Gastroesophageal sphincter (tissue), 4 donors: ENCODE measurements around the gene DAAM1. TPM values are rescaled to one million over a fixed set of nuclear protein-coding genes. Genes with fewer than 3 reads are reported as not detected.
A peak's percentile ranks its signal among the peaks of the same experiment; 100 is the strongest.

Experiments used
- ATAC-seq: fragments of 150-250 bp; one replicate; pipeline ENCODE4 v1.9.1; 2016; ENCODE audit warnings: mild to moderate bottlenecking, moderate library complexity
- H3K27ac ChIP-seq, 4 donors: fragments of 200-600 bp; sonication (generic) in 3 of 4; 1 replicate in 3 of 4; 2 replicates in 1 of 4; pipeline ENCODE4 v1.5.1; 2016 to 2019
- H3K27me3 ChIP-seq: fragments of 200-600 bp; sonication (generic); one replicate; pipeline ENCODE4 v1.5.1; 2019
- H3K36me3 ChIP-seq, 2 donors: fragments of 200-600 bp; sonication (generic); one replicate each; pipeline ENCODE4 v1.5.1; 2019; ENCODE audit warnings: control low read depth in 1 of 2
- H3K4me1 ChIP-seq, 3 donors: fragments of 200-600 bp; sonication (generic); 1 replicate in 2 of 3; 2 replicates in 1 of 3; pipeline ENCODE4 v1.5.1; 2016 to 2019; ENCODE audit warnings: control low read depth in 2 of 3
- H3K4me3 ChIP-seq, 2 donors: fragments of 200-600 bp; sonication (generic); one replicate each; pipeline ENCODE4 v1.5.1; 2019; ENCODE audit warnings: mild to moderate bottlenecking in 1 of 2, moderate library complexity in 1 of 2
- H3K9me3 ChIP-seq, 3 donors: fragments of 200-600 bp; sonication (generic); one replicate each; pipeline ENCODE4 v1.5.1; 2017 to 2019; ENCODE audit warnings: control low read depth in 2 of 3
- CTCF ChIP-seq, 4 experiments: fragments of 200-600 bp in 2 of 4; fragments of 450-650 bp in 2 of 4; sonication (generic) in 1 of 4; IDR thresholded peaks; one replicate each; pipeline ENCODE4 v1.5.1; 2017 to 2019; ENCODE audit warnings: antibody characterized with exemption in 4 of 4, mild to moderate bottlenecking in 2 of 4, moderate library complexity in 2 of 4
- EP300 ChIP-seq: sonication (generic); formaldehyde crosslinking; IDR thresholded peaks from one replicate; pipeline ENCODE4 v1.6.1; 2017; ENCODE audit warnings: antibody characterized with exemption, mild to moderate bottlenecking
- POLR2A ChIP-seq, 2 donors: fragments of 450-650 bp; IDR thresholded peaks; one replicate each; pipeline ENCODE4 v1.6.1; 2017; ENCODE audit warnings: antibody characterized with exemption in 2 of 2, mild to moderate bottlenecking in 2 of 2, moderate library complexity in 1 of 2
- POLR2AphosphoS5 ChIP-seq: sonication (generic); formaldehyde crosslinking; IDR thresholded peaks from one replicate; pipeline ENCODE4 v1.6.1; 2017; ENCODE audit warnings: antibody characterized with exemption
- WGBS, 2 donors: methylation state at CpG; one replicate each; pipeline ENCODE4 v1.1.5; 2018; ENCODE audit warnings: low coverage in 1 of 2; 5-methylcytosine and 5-hydroxymethylcytosine counted together
- total RNA-seq, 4 donors: library from RNA; depleted of rRNA; stranded (reverse); fragments of >200 nt; gene quantifications; one replicate each; pipeline ENCODE4 v1.1.0, GENCODE V29; 2016

Gene DAAM1
- total RNA-seq, 4 donors from 2014 or later: 64.0 to 124 (median 87.3) TPM

GRCh38 chr14:59354666-59355065 is 166.2 kb downstream of the DAAM1 start:
- no peak overlapping the region for H3K4me3 ChIP-seq
- H3K27me3 ChIP-seq: no peaks in the 10 kb centered on the region
- peaks cover 26 to 97% (median 30%) of the 10 kb centered on the region in 3 donors for H3K4me1 ChIP-seq
- H3K9me3 ChIP-seq: no peaks in the 10 kb centered on the region
- H3K36me3 ChIP-seq: peaks cover 0 to 56% of the 10 kb centered on the region in 2 donors
- peak overlapping the region; percentile 83 to 89 (median 86) for H3K27ac ChIP-seq
- peak; percentile 61 for ATAC-seq
- TF ChIP-seq POLR2AphosphoS5: no peak
- no peak for TF ChIP-seq CTCF (IDR thresholded peaks at IDR 0.05)
- no peak for TF ChIP-seq EP300
- no peak for TF ChIP-seq POLR2A (IDR thresholded peaks at IDR 0.05)
- WGBS, 2 donors: 20 to 39% methylated on average over 2 to 3 of the region's 3 CpGs

- H3K4me3 ChIP-seq: no peak overlapping the region
- peaks cover 27 to 97% (median 32%) of the 10 kb centered on the region in 3 donors for H3K4me1 ChIP-seq
- peaks cover 0 to 56% of the 10 kb centered on the region in 2 donors for H3K36me3 ChIP-seq
- 56 to 76% methylated on average over 3 of the region's 3 CpGs for WGBS, 2 donors
- TF ChIP-seq POLR2AphosphoS5 (no peak), CTCF (IDR thresholded peaks at IDR 0.05) (no peak), POLR2A (IDR thresholded peaks at IDR 0.05) (no peak), EP300 (no peak)
- H3K9me3 ChIP-seq: no peaks in the 10 kb centered on the region
- ATAC-seq: no peak
- no peaks in the 10 kb centered on the region for H3K27me3 ChIP-seq
- H3K27ac ChIP-seq: peak overlapping the region; percentile 83 to 89 (median 86)
These were observed 166.6 kb downstream of the DAAM1 start for GRCh38 chr14:59355091-59355490.

GRCh38 chr14:59356312-59356711 is 167.8 kb downstream of the DAAM1 start:
- TF ChIP-seq CTCF (IDR thresholded peaks at IDR 0.05): no peak
- TF ChIP-seq POLR2A (IDR thresholded peaks at IDR 0.05): no peak
- no peak for TF ChIP-seq POLR2AphosphoS5
- TF ChIP-seq EP300: no peak
- 58 to 83% methylated on average over 2 of the region's 2 CpGs for WGBS, 2 donors
- H3K36me3 ChIP-seq: peaks cover 0 to 45% of the 10 kb centered on the region in 2 donors

GRCh38 chr14:59356767-59357166 is 168.3 kb downstream of the DAAM1 start:
- H3K4me3 ChIP-seq: no peak overlapping the region
- no peaks in the 10 kb centered on the region for H3K9me3 ChIP-seq
- H3K4me1 ChIP-seq: peaks cover 38 to 97% (median 40%) of the 10 kb centered on the region in 3 donors
- TF ChIP-seq EP300: no peak
- TF ChIP-seq POLR2A (IDR thresholded peaks at IDR 0.05): no peak
- peak overlapping the region; percentile 83 to 89 (median 86) for H3K27ac ChIP-seq
- no peak for ATAC-seq
- WGBS, 2 donors: 69 to 93% methylated on average over 3 of the region's 3 CpGs
- H3K27me3 ChIP-seq: no peaks in the 10 kb centered on the region
- peaks cover 0 to 41% of the 10 kb centered on the region in 2 donors for H3K36me3 ChIP-seq

More at GRCh38 chr14:59356312-59356711, 167.8 kb downstream of the DAAM1 start:
- Histone ChIP-seq H3K4me3 (no peak overlapping the region), H3K4me1 (peaks cover 36 to 97% (median 38%) of the 10 kb centered on the region in 3 donors), H3K9me3 (no peaks in the 10 kb centered on the region), H3K27ac (peak overlapping the region; percentile 83 to 89 (median 86)), H3K27me3 (no peaks in the 10 kb centered on the region)
- ATAC-seq: no peak

GRCh38 chr14:59358102-59358501 is 169.6 kb downstream of the DAAM1 start:
- Histone ChIP-seq H3K9me3 (no peaks in the 10 kb centered on the region), H3K27ac (peak overlapping the region; percentile 83 to 89 (median 86)), H3K27me3 (no peaks in the 10 kb centered on the region), H3K4me3 (no peak overlapping the region), H3K4me1 (peaks cover 41 to 97% (median 48%) of the 10 kb centered on the region in 3 donors), H3K36me3 (peaks cover 0 to 31% of the 10 kb centered on the region in 2 donors)
- no peak for TF ChIP-seq CTCF (IDR thresholded peaks at IDR 0.05)
- TF ChIP-seq POLR2AphosphoS5: peak; percentile 86
- ATAC-seq: peak; percentile 80
- 29 to 57% methylated on average over 1 of the region's 1 CpG for WGBS, 2 donors
